ENCODE measurements around the gene ADCY5.

ADCY5 gene

GRCh38 chr3:123405021-123405420, 43.9 kb downstream of the ADCY5 start:
- DNase-seq: no peak

DNA sequence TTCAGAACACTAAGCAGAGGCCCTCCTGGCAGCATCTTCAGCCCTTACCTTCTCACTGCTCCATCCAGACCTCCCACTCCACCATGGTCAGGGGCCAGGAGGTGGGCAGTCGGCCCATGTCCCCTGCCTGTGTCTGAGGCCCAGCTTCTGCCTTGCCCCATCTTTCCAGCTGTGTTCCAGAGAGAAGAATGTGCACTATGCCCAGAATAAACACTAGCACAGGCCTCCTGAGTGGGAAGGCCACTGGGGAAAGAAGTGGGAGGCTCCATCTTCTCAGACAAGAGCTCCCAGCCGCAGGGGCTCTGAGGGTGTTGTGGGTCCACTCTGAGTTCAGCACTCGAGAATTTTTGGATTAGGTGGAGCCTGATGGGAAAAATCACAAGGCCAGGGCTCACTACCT, 44.5 kb downstream of the ADCY5 start:
- no peak for DNase-seq

- DNase-seq: no peak
These were observed 46.9 kb downstream of the ADCY5 start for GRCh38 chr3:123401836-123402530.

- DNase-seq: no peak
These were observed 48.7 kb downstream of the ADCY5 start for GRCh38 chr3:123400169-123400568.

DNA sequence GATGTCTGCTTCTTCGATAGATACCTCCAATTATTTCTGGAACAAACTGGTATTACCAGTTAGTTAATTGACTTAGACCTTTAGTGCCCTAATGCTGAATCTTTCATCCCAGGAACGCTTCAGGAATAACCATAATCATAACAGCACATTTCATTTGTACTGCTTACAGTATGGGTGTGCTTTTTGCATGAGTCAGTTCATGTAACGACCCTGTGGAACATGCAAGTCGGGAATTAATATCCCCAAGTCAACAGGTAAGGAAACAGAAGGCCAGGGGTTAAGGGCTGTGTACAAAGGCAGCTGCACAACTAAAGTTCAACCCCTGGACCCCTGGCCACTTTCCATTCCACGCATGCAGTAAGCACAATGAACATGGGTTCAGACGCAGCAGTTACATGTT, 49.2 kb downstream of the ADCY5 start:
- no peak for DNase-seq

- no peak for DNase-seq
These were observed 50.7 kb downstream of the ADCY5 start for GRCh38 chr3:123397921-123398785.

GRCh38 chr3:123397050-123397590, 51.8 kb downstream of the ADCY5 start:
- DNase-seq: no peak

DNA sequence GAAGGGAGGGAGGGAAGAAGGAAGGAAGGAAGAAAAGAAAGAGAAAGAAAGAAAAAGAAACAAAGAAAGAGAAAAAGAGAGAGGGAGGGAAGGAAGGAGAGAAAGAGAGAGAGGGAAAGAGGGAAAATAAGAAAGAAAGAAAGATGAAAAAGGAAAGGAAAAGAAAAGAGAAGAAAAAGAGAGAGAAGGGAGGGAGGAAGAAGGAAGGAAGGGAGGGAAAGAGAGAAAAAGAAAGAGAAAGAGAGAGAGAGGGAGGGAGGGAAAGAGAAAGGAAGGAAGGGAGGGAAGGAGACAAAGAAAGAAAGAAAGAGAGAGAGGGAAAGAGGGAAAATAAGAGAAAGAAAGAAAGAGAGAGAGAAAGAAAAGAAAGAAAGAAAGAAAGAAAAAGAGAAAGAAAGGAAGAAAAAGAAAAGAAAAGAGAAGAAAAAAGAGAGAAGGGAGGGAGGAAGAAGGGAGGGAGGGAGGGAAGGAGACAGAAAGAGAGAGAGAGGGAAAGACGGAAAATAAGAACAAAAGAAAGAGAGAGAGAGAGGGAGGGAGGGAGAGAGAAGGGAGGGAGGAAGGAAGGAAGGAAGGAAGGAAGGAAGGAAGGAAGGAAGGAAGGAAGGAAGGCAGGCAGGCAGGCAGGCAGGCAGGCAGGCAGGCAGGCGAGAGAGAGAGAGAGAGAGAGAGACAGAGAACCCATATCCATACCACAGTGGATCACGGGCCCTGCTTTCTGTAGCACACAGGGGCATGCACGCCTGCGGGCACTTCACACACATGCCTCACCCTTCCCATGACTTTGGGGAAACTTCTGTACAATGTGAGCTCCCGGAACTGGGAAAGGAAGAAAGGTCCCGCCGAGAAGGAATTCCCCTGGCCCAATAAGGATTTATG, 52.5 kb downstream of the ADCY5 start:
- DNase-seq: no peak

DNA sequence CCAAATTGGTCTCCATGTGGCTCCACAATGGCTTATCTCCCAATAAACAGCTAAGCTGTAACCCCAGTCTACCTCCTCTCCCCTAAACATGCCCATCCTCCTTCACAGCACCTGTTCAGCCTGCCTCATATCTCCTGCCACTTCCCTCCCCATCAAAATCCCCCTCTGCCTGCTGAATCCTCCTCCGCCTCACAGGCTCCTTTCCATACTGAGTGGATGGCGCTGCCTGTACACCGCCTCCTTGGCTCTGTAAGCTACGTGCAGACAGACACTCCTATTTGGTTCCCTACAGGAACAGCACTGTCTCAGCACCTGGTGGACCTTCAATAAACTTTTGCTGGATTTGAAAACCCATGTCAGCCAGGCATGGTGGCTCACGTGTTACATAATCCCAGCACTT, 53.7 kb downstream of the ADCY5 start:
- no peak for DNase-seq

DNA sequence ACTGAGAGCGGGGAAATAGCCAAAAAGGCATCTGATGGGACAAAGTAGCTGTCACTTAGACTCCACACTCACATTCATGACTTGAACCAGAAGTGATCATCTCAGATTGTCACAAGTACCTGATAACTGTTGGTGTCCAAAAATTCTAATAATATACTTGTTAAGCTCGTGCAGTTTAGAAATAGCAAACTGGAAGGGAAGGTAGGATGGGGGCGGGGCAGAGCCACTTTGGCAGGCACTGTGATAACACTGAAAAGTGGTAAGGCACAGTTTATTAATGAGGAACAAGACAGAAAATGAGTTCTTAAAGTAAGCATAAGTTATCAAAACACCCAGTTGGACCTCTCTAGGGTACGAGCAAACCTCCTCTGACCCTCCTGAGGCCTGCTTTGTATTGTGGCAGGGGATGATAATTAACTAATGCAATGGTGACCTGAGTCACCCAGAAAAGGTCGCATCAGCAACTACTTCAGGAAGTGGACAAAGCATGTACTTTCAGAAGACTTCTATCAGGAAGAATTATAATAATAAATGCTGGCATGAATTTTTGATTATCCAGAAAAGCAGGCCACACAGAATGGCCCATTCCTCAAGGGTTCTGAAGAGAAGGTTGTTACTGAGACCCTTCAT, 54.4 kb downstream of the ADCY5 start:
- DNase-seq: no peak

DNA sequence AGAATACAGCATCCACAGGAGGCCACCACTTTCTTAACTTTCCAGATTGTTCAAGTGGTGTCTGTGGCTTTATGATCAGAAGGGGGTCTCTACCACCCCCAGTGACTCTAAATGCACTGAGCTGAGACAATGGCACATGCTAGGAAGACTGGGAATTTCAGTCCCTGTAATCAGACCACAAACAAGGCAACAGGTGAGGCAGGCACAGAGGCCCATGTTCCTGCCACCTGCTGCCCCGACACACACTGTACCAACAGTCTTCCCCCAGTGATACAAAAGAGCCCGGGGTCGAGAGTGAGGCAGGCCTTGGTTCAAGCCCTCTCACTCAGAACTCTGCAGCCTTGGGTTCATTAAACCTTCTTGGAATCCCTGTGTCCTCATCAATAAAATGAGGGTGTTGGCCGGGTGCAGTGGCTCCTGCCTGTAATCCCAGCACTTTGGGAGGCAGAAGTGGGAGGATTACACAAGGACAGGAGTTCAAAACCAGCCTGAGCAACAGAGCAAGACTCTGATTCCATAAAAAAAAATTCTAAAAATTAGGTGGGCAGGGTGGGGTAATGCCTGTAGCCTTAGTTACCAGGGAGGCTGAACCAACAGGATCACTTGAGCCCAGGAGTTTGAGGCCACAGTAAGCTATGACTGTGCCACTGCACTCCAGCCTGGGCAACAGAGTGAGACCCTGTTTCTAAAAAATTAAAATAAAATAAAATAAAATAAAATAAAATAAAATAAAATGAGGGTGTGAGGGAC, 55.8 kb downstream of the ADCY5 start:
- DNase-seq: no peak

GRCh38 chr3:123392368-123392767, 56.5 kb downstream of the ADCY5 start:
- DNase-seq: no peak

- no peak for DNase-seq
These were observed 57.9 kb downstream of the ADCY5 start for GRCh38 chr3:123390865-123391600.

- DNase-seq: no peak
These were observed 59.3 kb downstream of the ADCY5 start for GRCh38 chr3:123389628-123389918.

- no peak for DNase-seq
These were observed 59.9 kb downstream of the ADCY5 start for GRCh38 chr3:123388811-123389627.

DNA sequence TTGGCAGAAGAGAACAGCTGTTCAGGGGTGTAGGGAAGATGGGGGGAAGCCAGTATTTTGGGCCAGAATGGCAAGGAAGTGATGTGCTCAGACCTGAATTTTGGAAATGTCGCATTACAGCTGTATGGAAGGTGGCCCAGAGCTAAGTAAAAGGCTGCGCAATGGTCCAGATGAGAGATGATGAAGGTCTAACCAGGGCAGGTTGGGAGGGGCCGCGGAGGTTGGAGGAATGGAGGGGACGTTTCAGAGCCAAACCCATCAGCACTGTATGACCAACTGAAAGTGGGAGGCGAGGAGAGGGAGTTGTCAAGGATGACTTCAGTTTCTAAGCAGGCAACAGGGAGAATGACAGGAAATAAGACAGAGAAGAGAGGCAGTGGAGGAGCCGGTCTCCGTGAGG, 60.8 kb downstream of the ADCY5 start:
- DNase-seq: no peak

- DNase-seq: no peak
These were observed 61.4 kb downstream of the ADCY5 start for GRCh38 chr3:123387532-123387931.

- no peak for DNase-seq
These were observed 62.3 kb downstream of the ADCY5 start for GRCh38 chr3:123386477-123387040.

DNA sequence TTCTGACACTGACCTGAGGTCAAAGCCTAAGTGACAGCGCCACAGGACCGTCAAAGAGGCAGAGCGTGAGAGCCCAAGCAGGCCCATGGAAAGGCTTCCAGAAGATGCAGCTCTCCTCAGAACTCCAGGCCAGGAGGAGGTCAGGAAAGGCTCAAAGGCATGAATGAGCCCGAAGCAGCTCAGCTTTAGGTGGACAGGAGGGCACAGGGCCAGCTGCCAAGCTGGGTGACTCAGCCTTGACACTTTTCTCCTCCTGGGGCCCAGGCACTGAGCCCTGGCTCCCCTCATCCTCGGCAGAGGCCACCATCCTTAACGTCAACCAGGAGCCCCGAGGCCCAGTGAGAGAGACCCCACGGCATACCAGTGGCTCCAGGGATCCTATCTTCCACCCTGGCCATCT, 62.9 kb downstream of the ADCY5 start:
- DNase-seq: no peak

- no peak for DNase-seq
These were observed 63.4 kb downstream of the ADCY5 start for GRCh38 chr3:123385499-123385898.

Measured in CD4-positive, alpha-beta T cell treated with Interleukin-21 for 1 hour (primary cell).